Testis (tissue), 3 donors: ENCODE results near the gene CHRNA10. TPM values are rescaled to one million over a fixed set of nuclear protein-coding genes. Genes with fewer than 3 reads are reported as not detected.
"Not testable (repeated sequence)": the region's sequence is repeated elsewhere in the genome, so short reads cannot be mapped to it uniquely, and the experiment has no call there.

ENCODE experiments used
- DNase-seq: peaks from one replicate; pipeline ENCODE4 v3.0.0-alpha.2; 2019
- H3K27ac ChIP-seq, 2 donors: fragments of 200-600 bp; sonication (generic); one replicate each; pipeline ENCODE4 v1.5.1; 2019
- H3K27me3 ChIP-seq: fragments of 200-600 bp; sonication (generic); one replicate; pipeline ENCODE4 v1.5.1; 2019
- H3K36me3 ChIP-seq: fragments of 200-600 bp; sonication (generic); one replicate; pipeline ENCODE4 v1.5.1; 2017; ENCODE audit warnings: low read depth; ENCODE audit errors: missing control alignments
- H3K4me1 ChIP-seq: fragments of 200-600 bp; sonication (generic); one replicate; pipeline ENCODE4 v1.5.1; 2019
- H3K4me3 ChIP-seq, 2 donors: fragments of 200-600 bp; sonication (generic); one replicate each; pipeline ENCODE4 v1.5.1; 2017 to 2019
- H3K9me3 ChIP-seq: fragments of 200-600 bp; sonication (generic); one replicate; pipeline ENCODE4 v1.5.1; 2017
- POLR2A ChIP-seq: fragments of 450-650 bp; IDR thresholded peaks from one replicate; pipeline ENCODE4 v1.6.1; 2017; ENCODE audit warnings: antibody characterized with exemption, mild to moderate bottlenecking, moderate library complexity
- whole genome bisulfite sequencing, 2 donors: methylation state at CpG; one replicate each; pipeline ENCODE4 v1.1.5; 2018; 5-methylcytosine and 5-hydroxymethylcytosine counted together
- intact Hi-C: fragments of 100-400 bp; cut with DNase I; formaldehyde crosslinking; loops from one replicate; pipeline ENCODE4 v1.15.1; 2023; ENCODE audit warnings: low total_unique reads
- polyA plus RNA-seq: library from polyadenylated mRNA; stranded (reverse); fragments of 350-450 nt; fragmentation: Illumina TruSeq; extraction: RNeasy Lipid Tissue Mini Kit (QIAGEN cat#74804); gene quantifications from one replicate; pipeline ENCODE4 v1.2.3, GENCODE V29; 2014; ENCODE audit warnings: low read depth, low replicate concordance; ENCODE audit not compliant: insufficient read depth
- total RNA-seq, 2 donors: library from RNA; depleted of rRNA; stranded (reverse); fragments of >200 nt; gene quantifications; one replicate each; pipeline ENCODE4 v1.2.3, GENCODE V29; 2016
- TF ChIP-seq, protein P1 (sequence below), 3 experiments: fragments of 450-650 bp in 2 of 3; fragments of 200-600 bp in 1 of 3; sonication (generic) in 1 of 3; IDR thresholded peaks; one replicate each; pipeline ENCODE4 v1.5.1; 2016 to 2019; ENCODE audit warnings: antibody characterized with exemption in 3 of 3, mild to moderate bottlenecking in 2 of 3, moderate library complexity in 1 of 3

The CHRNA10 gene
- total and polyA plus RNA-seq, 3 donors from 2014 or later = 1.8 to 4.5 (median 2.5) TPM

DNA sequence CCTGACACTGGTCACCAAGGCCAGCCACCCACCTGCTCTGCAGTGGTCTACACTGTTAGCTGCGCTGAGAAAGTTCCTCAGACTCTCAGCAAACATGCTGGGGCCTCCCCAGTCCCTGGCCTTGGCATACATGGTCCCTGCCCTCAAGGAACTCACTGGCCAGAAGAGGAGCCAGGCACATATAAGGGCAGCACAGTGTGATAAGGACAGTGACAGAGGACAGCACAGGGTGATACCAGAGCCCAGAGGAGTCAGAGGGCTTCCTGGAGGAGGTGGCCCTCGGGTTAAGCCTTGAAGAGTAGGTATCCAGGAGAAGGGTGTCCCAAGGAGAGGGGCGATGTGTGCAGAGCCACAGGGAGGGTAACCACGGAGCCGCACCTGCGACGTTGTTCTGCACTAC, 25.6 kb downstream of the CHRNA10 start:
- 83 to 84% methylated on average over 6 to 7 of the region's 7 CpGs for WGBS, 2 donors
- Histone ChIP-seq H3K4me3 (no peak overlapping the region), H3K27me3 (no peaks in the 10 kb centered on the region), H3K36me3 (no peaks in the 10 kb centered on the region), H3K4me1 (no peaks in the 10 kb centered on the region), H3K9me3 (no peaks in the 10 kb centered on the region), H3K27ac (no peak overlapping the region)
- no peak for TF ChIP-seq POLR2A
- TF ChIP-seq, protein P1, sequence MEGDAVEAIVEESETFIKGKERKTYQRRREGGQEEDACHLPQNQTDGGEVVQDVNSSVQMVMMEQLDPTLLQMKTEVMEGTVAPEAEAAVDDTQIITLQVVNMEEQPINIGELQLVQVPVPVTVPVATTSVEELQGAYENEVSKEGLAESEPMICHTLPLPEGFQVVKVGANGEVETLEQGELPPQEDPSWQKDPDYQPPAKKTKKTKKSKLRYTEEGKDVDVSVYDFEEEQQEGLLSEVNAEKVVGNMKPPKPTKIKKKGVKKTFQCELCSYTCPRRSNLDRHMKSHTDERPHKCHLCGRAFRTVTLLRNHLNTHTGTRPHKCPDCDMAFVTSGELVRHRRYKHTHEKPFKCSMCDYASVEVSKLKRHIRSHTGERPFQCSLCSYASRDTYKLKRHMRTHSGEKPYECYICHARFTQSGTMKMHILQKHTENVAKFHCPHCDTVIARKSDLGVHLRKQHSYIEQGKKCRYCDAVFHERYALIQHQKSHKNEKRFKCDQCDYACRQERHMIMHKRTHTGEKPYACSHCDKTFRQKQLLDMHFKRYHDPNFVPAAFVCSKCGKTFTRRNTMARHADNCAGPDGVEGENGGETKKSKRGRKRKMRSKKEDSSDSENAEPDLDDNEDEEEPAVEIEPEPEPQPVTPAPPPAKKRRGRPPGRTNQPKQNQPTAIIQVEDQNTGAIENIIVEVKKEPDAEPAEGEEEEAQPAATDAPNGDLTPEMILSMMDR (IDR thresholded peaks at IDR 0.05) = no peak
- no peak for DNase-seq
- intact Hi-C loops = no loop called here

DNA sequence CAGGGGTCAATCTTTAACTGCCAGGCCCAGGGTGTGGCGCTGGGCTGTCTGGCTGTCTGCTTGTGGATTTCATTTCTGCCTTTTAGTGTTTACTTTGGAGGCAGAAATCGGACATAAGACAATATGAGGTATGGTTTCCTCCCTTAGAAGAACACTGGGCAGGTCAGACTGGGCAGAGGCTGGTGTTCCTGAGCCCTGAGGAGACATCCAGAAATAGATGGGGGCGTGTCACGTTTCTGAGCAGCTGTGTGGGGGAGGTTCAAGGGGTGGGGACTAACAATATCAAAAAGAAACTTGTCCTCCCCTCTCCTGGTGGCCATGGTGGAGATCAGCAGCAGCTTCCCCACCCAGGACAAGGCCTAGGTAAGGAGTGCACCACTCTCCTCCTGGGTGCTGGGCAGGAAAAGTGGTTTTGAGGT, 26.4 kb downstream of the CHRNA10 start, which contains the start of gene ART1:
Gene ART1, plus strand, starts transcription at position 312 of the 419 bp plus-strand sequence. CDS start 14,086 bp downstream, outside the sequence.
- no peak for DNase-seq
- H3K36me3 ChIP-seq = no peaks in the 10 kb centered on the region

DNA sequence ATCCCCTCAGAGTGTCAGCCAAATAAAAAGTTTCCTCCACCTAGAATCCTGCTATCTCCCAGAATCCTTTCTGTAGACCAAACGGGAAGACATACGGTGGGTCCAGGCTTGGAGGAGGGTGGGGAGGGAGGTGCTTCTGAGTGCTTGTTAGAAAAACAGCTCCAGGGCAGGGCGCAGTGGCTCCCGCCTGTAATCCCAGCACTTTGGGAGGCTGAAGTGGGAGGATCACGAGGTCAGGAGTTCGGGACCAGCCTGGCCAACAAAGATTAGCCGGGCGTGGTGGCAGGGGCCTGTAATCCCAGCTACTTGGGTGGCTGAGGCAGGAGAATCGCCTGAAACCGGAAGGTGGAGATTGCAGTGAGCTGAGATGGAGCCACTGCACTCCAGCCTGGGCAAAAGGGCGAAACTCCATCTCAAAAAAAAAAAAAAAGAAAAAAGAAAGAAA, 28.1 kb downstream of the CHRNA10 start:
- H3K4me1 ChIP-seq, DNase-seq, H3K36me3 ChIP-seq, H3K9me3 ChIP-seq, H3K27me3 ChIP-seq, intact Hi-C loops: not testable (repeated sequence)
- H3K27ac ChIP-seq = peak overlapping the region in 1 of 2 donors; percentile 69
- 25 to 31% methylated on average over 11 of the region's 11 CpGs for WGBS, 2 donors
- peak overlapping the region in 1 of 2 donors; percentile 53 for H3K4me3 ChIP-seq

More for the DNA sequence above, 26.4 kb downstream of the CHRNA10 start, which contains the start of gene ART1:
- WGBS, 2 donors = 73 to 82% methylated on average over 4 of the region's 4 CpGs
- intact Hi-C loops = no loop called here
- no peaks in the 10 kb centered on the region for H3K27me3 ChIP-seq
- H3K4me3 ChIP-seq = no peak within 1 kb of the TSS
- no peak within 1 kb of the TSS for H3K27ac ChIP-seq
- H3K4me1 ChIP-seq = no peaks in the 10 kb centered on the region
- TF ChIP-seq, protein P1 (IDR thresholded peaks at IDR 0.05) = no peak
- no peak for TF ChIP-seq POLR2A
- H3K9me3 ChIP-seq = no peaks in the 10 kb centered on the region

DNA sequence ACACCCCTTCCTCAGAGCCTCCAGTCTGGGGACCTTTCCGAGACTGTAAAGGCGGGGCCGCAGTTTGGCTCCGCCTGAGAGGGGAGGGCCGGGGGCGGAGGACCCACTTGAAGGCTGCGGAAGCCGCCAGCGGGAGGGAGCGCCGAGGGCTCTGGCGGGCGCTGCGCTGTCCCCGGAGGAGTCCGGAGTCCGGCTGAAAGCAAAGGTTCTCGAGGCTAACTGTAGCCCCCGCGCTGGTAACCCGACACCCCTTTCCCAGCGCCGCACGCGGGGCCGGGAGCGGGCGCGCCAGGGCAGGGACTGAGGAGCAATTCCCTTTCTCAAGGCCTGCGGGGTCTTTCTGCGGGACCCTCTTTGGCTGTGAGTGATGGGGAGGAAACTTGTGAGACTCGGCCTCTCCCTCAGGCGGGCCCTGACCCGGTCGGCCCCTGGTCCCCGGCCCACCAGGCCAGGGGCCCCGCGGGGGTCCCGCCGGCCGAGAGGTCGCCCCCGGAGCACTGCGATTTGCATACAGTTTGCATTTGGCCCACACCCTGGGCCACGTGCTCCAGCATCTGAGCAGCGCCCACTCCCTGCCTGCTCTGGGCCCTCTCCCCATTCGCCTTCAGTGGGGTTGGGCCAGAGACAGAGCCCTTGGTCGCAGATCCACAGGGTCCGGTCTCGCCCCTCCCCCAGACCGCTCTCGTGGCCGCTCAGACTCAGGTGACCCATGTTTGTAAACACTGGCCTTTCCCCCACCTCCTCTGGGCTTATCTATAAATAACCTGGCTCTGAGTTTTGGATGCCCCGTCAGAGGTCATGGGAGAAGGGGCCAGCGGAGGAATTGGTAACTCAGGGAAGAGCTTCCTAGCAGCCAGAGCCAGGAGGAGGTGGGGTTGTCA, 28.9 kb downstream of the CHRNA10 start:
- peak overlapping the region; percentile 53 to 73 for H3K4me3 ChIP-seq
- no peaks in the 10 kb centered on the region for H3K9me3 ChIP-seq
- no peak for TF ChIP-seq POLR2A
- TF ChIP-seq, protein P1 (IDR thresholded peaks at IDR 0.05) = no peak
- H3K36me3 ChIP-seq = no peaks in the 10 kb centered on the region
- no peaks in the 10 kb centered on the region for H3K27me3 ChIP-seq
- intact Hi-C loops = no loop called here
- peak; percentile 80 for DNase-seq
- 2 to 3% methylated on average over 9 to 55 of the region's 55 CpGs for WGBS, 2 donors
- H3K4me1 ChIP-seq = no peaks in the 10 kb centered on the region
- peak overlapping the region; percentile 28 to 69 for H3K27ac ChIP-seq

DNA sequence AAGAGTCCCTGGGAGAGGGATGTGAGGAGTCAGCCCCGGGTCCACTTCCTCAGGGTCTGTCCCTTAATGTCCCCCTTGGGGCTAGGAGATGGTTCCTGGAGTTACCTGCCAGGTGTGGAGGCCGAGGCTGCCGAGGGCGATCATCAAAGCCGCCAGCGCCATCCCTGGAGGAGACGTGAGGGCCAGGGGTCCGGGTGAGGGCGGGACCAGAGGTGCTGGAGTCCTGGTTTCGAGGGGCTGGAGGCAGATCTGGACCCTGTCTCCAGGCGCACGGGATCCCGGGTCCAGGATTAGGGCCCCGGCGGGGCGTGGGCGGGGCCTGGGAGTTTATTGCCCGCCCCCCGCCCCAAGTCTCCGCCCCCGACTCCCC, 29.5 kb downstream of the CHRNA10 start, which contains the start of gene ART5:
Gene ART5, minus strand, starts transcription at position 292 of the 370 bp plus-strand sequence. Its CDS starts 130 bp downstream, at position 162.
- Histone ChIP-seq H3K9me3 (no peaks in the 10 kb centered on the region), H3K4me3 (peak within 1 kb of the TSS; percentile 53 to 73), H3K27me3 (no peaks in the 10 kb centered on the region), H3K4me1 (no peaks in the 10 kb centered on the region), H3K27ac (peak within 1 kb of the TSS; percentile 28 to 69), H3K36me3 (no peaks in the 10 kb centered on the region)
- intact Hi-C loops = no loop called here
- DNase-seq = no peak
- TF ChIP-seq, protein P1 (IDR thresholded peaks at IDR 0.05) = no peak
- TF ChIP-seq POLR2A = no peak
- WGBS, 2 donors = 10 to 21% methylated on average over 15 to 17 of the region's 21 CpGs
